ENCODE results near the gene MCUB. TPM values are rescaled to one million over a fixed set of nuclear protein-coding genes. Genes with fewer than 3 reads are reported as not detected.

Gene MCUB
- total and polyA plus RNA-seq, 2 donors (not counting 3 experiments of a cell fraction or from before 2014, with no cell fraction given): 32.5 to 53.8 TPM

GRCh38 chr4:109683621-109684253 is 123.7 kb downstream of the MCUB start:
- Histone ChIP-seq H3K36me3 (ENCODE audit: control insufficient read depth in 2 of 2, extremely low read depth in 1 of 2, insufficient read depth in 2 of 2, low read length in 2 of 2) (peaks cover 0 to 5% of the 10 kb centered on the region in 2 experiments), H3K4me2 (ENCODE audit: insufficient read depth, low read length) (no peak overlapping the region), H3K4me1 (ENCODE audit: control insufficient read depth, extremely low read depth, insufficient read depth, low read length) (no peaks in the 10 kb centered on the region), H3K9me1 (replicated peaks; ENCODE audit: control insufficient read depth, extremely low read depth, insufficient read depth, low read length) (no peaks in the 10 kb centered on the region), H3K27ac (ENCODE audit: insufficient read depth, low read depth, low read length) (no peak overlapping the region), H3K27me3 (ENCODE audit: control insufficient read depth in 2 of 2, insufficient read depth in 2 of 2, low read length in 2 of 2) (no peaks in the 10 kb centered on the region), H4K20me1 (replicated peaks; ENCODE audit: control insufficient read depth, extremely low read depth, insufficient read depth, low read length) (no peaks in the 10 kb centered on the region), H2AFZ (ENCODE audit: low read depth, low read length) (no peak overlapping the region), H3K79me2 (ENCODE audit: control insufficient read depth, insufficient read depth, low read length) (no peaks in the 10 kb centered on the region), H3K4me3 (replicated peaks in 1 of 3; ENCODE audit: insufficient read depth in 1 of 3, low read depth in 1 of 3, low read length in 3 of 3) (no peak overlapping the region), H3K9me3 (replicated peaks; ENCODE audit: control insufficient read depth, insufficient read depth, low read length) (no peaks in the 10 kb centered on the region), H3K9ac (replicated peaks; ENCODE audit: extremely low read depth, insufficient read depth, low read length) (no peak overlapping the region)
- TF ChIP-seq EZH2 (IDR thresholded peaks at IDR 0.05; ENCODE audit: borderline replicate concordance, low read depth, low read length, severe bottlenecking) (no peak), FOS (IDR thresholded peaks at IDR 0.05; ENCODE audit: borderline replicate concordance, insufficient read depth, low read length) (no peak)
- DNase-seq (ENCODE audit: low read depth, low spot score) (no peak), FAIRE-seq (no peak)
- no TSS peak for BruUV-seq (replicated peaks)
- dilution Hi-C loops (cut with MboI; ENCODE audit: extremely low pct_ligation_motif_present, low sequenced_read_pairs): no loop called here
- intact Hi-C loops (cut with micrococcal nuclease): no loop called here
- POLR2A ChIA-PET: no interaction called here
- CTCF ChIA-PET: interaction anchor here (1.6 kb wide), 1 partner anchor 18 kb away, joined by 5 read pairs; no protein-coding TSS in a partner anchor

- dilution Hi-C loops (cut with MboI; ENCODE audit: extremely low pct_ligation_motif_present, low sequenced_read_pairs): no loop called here
- Histone ChIP-seq H3K27me3 (ENCODE audit: control insufficient read depth in 2 of 2, insufficient read depth in 2 of 2, low read length in 2 of 2) (no peaks in the 10 kb centered on the region), H3K4me2 (ENCODE audit: insufficient read depth, low read length) (no peak overlapping the region), H2AFZ (ENCODE audit: low read depth, low read length) (no peak overlapping the region), H3K36me3 (ENCODE audit: control insufficient read depth in 2 of 2, extremely low read depth in 1 of 2, insufficient read depth in 2 of 2, low read length in 2 of 2) (peaks cover 0 to 5% of the 10 kb centered on the region in 2 experiments), H4K20me1 (replicated peaks; ENCODE audit: control insufficient read depth, extremely low read depth, insufficient read depth, low read length) (no peaks in the 10 kb centered on the region), H3K9me1 (replicated peaks; ENCODE audit: control insufficient read depth, extremely low read depth, insufficient read depth, low read length) (no peaks in the 10 kb centered on the region), H3K4me3 (replicated peaks in 1 of 3; ENCODE audit: insufficient read depth in 1 of 3, low read depth in 1 of 3, low read length in 3 of 3) (no peak overlapping the region), H3K4me1 (ENCODE audit: control insufficient read depth, extremely low read depth, insufficient read depth, low read length) (no peaks in the 10 kb centered on the region), H3K9me3 (replicated peaks; ENCODE audit: control insufficient read depth, insufficient read depth, low read length) (no peaks in the 10 kb centered on the region), H3K79me2 (ENCODE audit: control insufficient read depth, insufficient read depth, low read length) (no peaks in the 10 kb centered on the region), H3K27ac (ENCODE audit: insufficient read depth, low read depth, low read length) (no peak overlapping the region), H3K9ac (replicated peaks; ENCODE audit: extremely low read depth, insufficient read depth, low read length) (no peak overlapping the region)
- TF ChIP-seq EZH2 (IDR thresholded peaks at IDR 0.05; ENCODE audit: borderline replicate concordance, low read depth, low read length, severe bottlenecking) (no peak), JUN (IDR thresholded peaks at IDR 0.05; ENCODE audit: borderline replicate concordance, insufficient read depth, insufficient read length, low read depth) (no peak), GATA2 (IDR thresholded peaks at IDR 0.05; ENCODE audit: insufficient read depth, insufficient read length, low read depth, low read length) (no peak), POLR2AphosphoS5 (IDR thresholded peaks at IDR 0.05; ENCODE audit: insufficient read depth, low read depth, low read length) (no peak)
- intact Hi-C loops (cut with micrococcal nuclease): no loop called here
- FAIRE-seq: no peak
- no TSS peak for BruUV-seq (replicated peaks)
- ChIA-PET POLR2A (no interaction called here), CTCF (no interaction called here)
- no peak for DNase-seq (ENCODE audit: low read depth, low spot score)
Observed at GRCh38 chr4:109684727-109685126, 124.7 kb downstream of the MCUB start.

Data from endothelial cell of umbilical vein (primary cell).